K562 (cell line): Measurements from ENCODE around the gene DNAJB13. TPM values are rescaled to one million over a fixed set of nuclear protein-coding genes. Genes with fewer than 3 reads are reported as not detected.

Source experiments
- ATAC-seq: fragments of 200-7000 bp; cut with Tn5 transposase; 3 replicates; pipeline ENCODE4 v1.9.1; 2020; ENCODE audit warnings: moderate library complexity
- BruUV-seq: library from RNA; stranded (reverse); fragments of 400-500 nt; replicated peaks from 2 replicates; lab custom pipeline; 2021; lab: Mats Ljungman, UMichigan
- CTCF ChIA-PET: fragments of 300-600 bp; formaldehyde crosslinking; extraction: SDS; loops from one replicate; lab custom pipeline; 2021; ENCODE audit warnings: low intra/inter-chr PET ratio; lab: Yijun Ruan, JAX
- POLR2A ChIA-PET: fragments of 300-600, 350-650 bp; sonication (Branson Sonifier 250); formaldehyde crosslinking; extraction: SDS; loops from one replicate; lab custom pipeline; 2021; ENCODE audit warnings: antibody characterized with exemption, inconsistent platforms; lab: Yijun Ruan, JAX
- DNase-seq, 4 experiments: peaks; one replicate each; pipeline versions ENCODE4 v3.0.0 to v3.0.0-alpha.2; 2011 to 2018; ENCODE audit warnings: low spot score in 3 of 4, mixed read lengths in 3 of 4; ENCODE audit errors: extremely low read depth in 1 of 4
- FAIRE-seq: peaks from 2 replicates; lab custom pipeline; 2011; peaks lifted over from hg19 to GRCh38; lab: Jason Lieb, UNC
- H2AFZ ChIP-seq: 2 replicates; pipeline ENCODE4 v1.6.0; 2011; ENCODE audit warnings: low read depth, low read length, control low read depth, inconsistent platforms
- H3K27ac ChIP-seq: fragments of 200-600 bp; 3 replicates; pipeline ENCODE4 v1.8.0; 2011; ENCODE audit warnings: low read depth, mild to moderate bottlenecking, control low read depth, inconsistent platforms, low read length, moderate library complexity, mixed read lengths; ENCODE audit errors: extremely low read depth
- H3K27me3 ChIP-seq, 2 experiments: fragments of 300-600 bp in 1 of 2; 2 replicates in 1 of 2; 3 replicates in 1 of 2; pipeline versions ENCODE4 v1.6.0 to v1.8.0; 2011; ENCODE audit warnings: inconsistent platforms in 2 of 2, low read length in 2 of 2, mild to moderate bottlenecking in 1 of 2, mixed read lengths in 1 of 2, moderate library complexity in 1 of 2; ENCODE audit not compliant: control insufficient read depth in 2 of 2, insufficient read depth in 2 of 2
- H3K36me3 ChIP-seq: fragments of 300-600 bp; 3 replicates; pipeline ENCODE4 v1.8.0; 2011; ENCODE audit warnings: mild to moderate bottlenecking, low read length, inconsistent platforms; ENCODE audit not compliant: control insufficient read depth, insufficient read depth
- H3K4me1 ChIP-seq, 2 experiments: fragments of 200-600 bp in 1 of 2; replicated peaks in 1 of 2; 2 replicates in 1 of 2; 3 replicates in 1 of 2; pipeline versions ENCODE4 v1.5.1 to v1.8.0; 2011; ENCODE audit warnings: inconsistent platforms in 2 of 2, low read length in 2 of 2, mild to moderate bottlenecking in 1 of 2, mixed read lengths in 1 of 2, moderate library complexity in 1 of 2; ENCODE audit not compliant: control insufficient read depth in 2 of 2, insufficient read depth in 2 of 2
- H3K4me2 ChIP-seq: 2 replicates; pipeline ENCODE4 v1.6.1; 2011; ENCODE audit warnings: low read length, control low read depth, inconsistent platforms, mixed read lengths; ENCODE audit not compliant: insufficient read depth
- H3K4me3 ChIP-seq: fragments of 200-600 bp; sonication (generic), shearing (Covaris generic); 2 replicates; pipeline ENCODE4 v1.5.1; 2016; ENCODE audit warnings: control low read depth, inconsistent platforms
- H3K79me2 ChIP-seq: fragments of 200-600 bp; 3 replicates; pipeline ENCODE4 v1.8.0; 2011; ENCODE audit warnings: low read length, inconsistent platforms; ENCODE audit not compliant: control insufficient read depth, insufficient read depth
- H3K9ac ChIP-seq, 2 experiments: 2 replicates each; pipeline versions ENCODE4 v1.6.0 to v1.6.1; 2011; ENCODE audit warnings: low read depth in 2 of 2, low read length in 2 of 2, control low read depth in 1 of 2, inconsistent platforms in 1 of 2, mild to moderate bottlenecking in 1 of 2, mixed read lengths in 1 of 2; ENCODE audit not compliant: insufficient read depth in 1 of 2
- H3K9me1 ChIP-seq: one replicate; pipeline ENCODE4 v1.6.0; 2011; ENCODE audit warnings: inconsistent platforms, mild to moderate bottlenecking, low read length, moderate library complexity; ENCODE audit not compliant: control insufficient read depth, insufficient read depth
- H3K9me3 ChIP-seq: replicated peaks from 2 replicates; pipeline ENCODE4 v1.5.1; 2011; ENCODE audit warnings: low read depth, low read length, inconsistent platforms; ENCODE audit not compliant: control insufficient read depth, insufficient read depth
- H4K20me1 ChIP-seq: replicated peaks from 2 replicates; pipeline ENCODE4 v1.6.1; 2011; ENCODE audit warnings: low read length, inconsistent platforms, mixed read lengths; ENCODE audit not compliant: control insufficient read depth, insufficient read depth
- CBFA2T3 ChIP-seq: fragments of 450-650 bp; IDR thresholded peaks from 2 replicates; pipeline ENCODE4 v1.6.1; 2017
- ELF4 ChIP-seq: fragments of 450-650 bp; formaldehyde crosslinking; IDR thresholded peaks from 2 replicates; pipeline ENCODE4 v1.4.0; 2022; ENCODE audit warnings: missing genetic modification characterization
- HDAC8 ChIP-seq: fragments of 450-650 bp; IDR thresholded peaks from 2 replicates; pipeline ENCODE4 v1.6.1; 2016; ENCODE audit warnings: mild to moderate bottlenecking, missing genetic modification characterization, moderate library complexity, missing compliant biosample characterization
- L3MBTL2 ChIP-seq: fragments of 450-650 bp; IDR thresholded peaks from 2 replicates; pipeline ENCODE4 v1.6.1; 2016; ENCODE audit warnings: mild to moderate bottlenecking, moderate library complexity
- NONO ChIP-seq, 2 experiments: fragments of 200-400 bp in 1 of 2; fragments of 450-650 bp in 1 of 2; formaldehyde crosslinking in 1 of 2; IDR thresholded peaks; 2 replicates each; pipeline ENCODE4 v1.6.1; 2017; ENCODE audit warnings: low read depth in 2 of 2, mild to moderate bottlenecking in 2 of 2, moderate library complexity in 2 of 2, low read length in 1 of 2
- NR2C2 ChIP-seq, 2 experiments: fragments of 200-800 bp in 1 of 2; sonication (Bioruptor generic) in 1 of 2; sonication (generic) in 1 of 2; formaldehyde crosslinking in 1 of 2; IDR thresholded peaks; 2 replicates each; pipeline versions ENCODE4 v1.6.1 to v1.8.0; 2016 to 2022; ENCODE audit warnings: mild to moderate bottlenecking in 1 of 2, missing compliant biosample characterization in 1 of 2, missing genetic modification characterization in 1 of 2, missing genetic modification reagents in 1 of 2
- NR2F6 ChIP-seq: fragments of 450-650 bp; formaldehyde crosslinking; IDR thresholded peaks from 2 replicates; pipeline ENCODE4 v1.4.0; 2020; ENCODE audit warnings: mild to moderate bottlenecking
- ZNF175 ChIP-seq: fragments of 200-800 bp; sonication (Bioruptor generic); IDR thresholded peaks from 2 replicates; pipeline ENCODE4 v1.6.1; 2016; ENCODE audit warnings: low read depth, mild to moderate bottlenecking, missing genetic modification characterization, missing compliant biosample characterization
- ZNF239 ChIP-seq: fragments of 250-450 bp; sonication (Bioruptor Pico); IDR thresholded peaks from 2 replicates; pipeline ENCODE4 v1.4.0; 2020; ENCODE audit warnings: mild to moderate bottlenecking
- ZNF76 ChIP-seq: fragments of 250-450 bp; sonication (Bioruptor Pico); IDR thresholded peaks from 2 replicates; pipeline ENCODE4 v1.4.0; 2020; ENCODE audit warnings: mild to moderate bottlenecking, moderate library complexity, borderline replicate concordance
- WGBS: fragments of 100-300 bp; shearing (Covaris generic); methylation state at CpG from one replicate; pipeline ENCODE4 v1.1.6; 2016; ENCODE audit warnings: low coverage, mixed read lengths; ENCODE audit not compliant: insufficient coverage; ENCODE audit errors: missing lambda C conversion rate; 5-methylcytosine and 5-hydroxymethylcytosine counted together
- in situ Hi-C: fragments of 300-500 bp; cut with MboI; formaldehyde crosslinking; loops from 4 replicates; pipeline ENCODE4 v1.15.0; 2018; ENCODE audit warnings: inconsistent platforms, mixed read lengths
- intact Hi-C: fragments of 100-400 bp; cut with micrococcal nuclease; formaldehyde crosslinking; loops from 2 replicates; pipeline ENCODE4 v1.14.2; 2022
- polyA plus RNA-seq, 8 experiments: library from polyadenylated mRNA; depleted of rRNA in 4 of 8; stranded (reverse) in 5 of 8; unstranded in 3 of 8; fragments of >200 nt; fragmentation: Nextera tagmentation in 2 of 8; fragmentation: Illumina TruSeq in 1 of 8; extraction: Ambion mirVana in 2 of 8; extraction: Trizol in 1 of 8; gene quantifications; 2 replicates each; pipeline versions ENCODE4 v1.2.1 to v1.2.3, GENCODE V29; 2011 to 2014; ENCODE audit warnings: inconsistent platforms in 1 of 8, missing spikeins in 1 of 8
- total RNA-seq, 7 experiments: library from RNA; depleted of rRNA in 6 of 7; stranded (reverse); fragments of >200 nt in 6 of 7; fragmentation: Illumina TruSeq in 2 of 7; extraction: Trizol in 2 of 7; gene quantifications; 2 replicates each; pipeline versions ENCODE4 v1.2.1 to v1.2.3, GENCODE V29; 2011 to 2021; ENCODE audit warnings: low replicate concordance in 1 of 7
- TF ChIP-seq, protein P1 (sequence below): fragments of 450-650 bp; formaldehyde crosslinking; IDR thresholded peaks from 2 replicates; pipeline ENCODE4 v1.4.0; 2022; ENCODE audit warnings: mild to moderate bottlenecking, moderate library complexity
- TF ChIP-seq, protein P2 (sequence below): fragments of 450-650 bp; conservative IDR thresholded peaks from 2 replicates; pipeline ENCODE4 v1.6.1; 2016; ENCODE audit warnings: missing genetic modification characterization, low read depth, mild to moderate bottlenecking, control low read depth, missing compliant biosample characterization
- TF ChIP-seq, protein P3 (sequence below): fragments of 450-650 bp; formaldehyde crosslinking; IDR thresholded peaks from 2 replicates; pipeline ENCODE4 v1.4.0; 2020; ENCODE audit warnings: mild to moderate bottlenecking, moderate library complexity
- TF ChIP-seq, protein P4 (sequence below): fragments of 450-650 bp; formaldehyde crosslinking; conservative IDR thresholded peaks from 2 replicates; pipeline ENCODE4 v1.4.0; 2022; ENCODE audit warnings: mild to moderate bottlenecking, missing genetic modification characterization

DNAJB13 gene
- total and polyA plus RNA-seq, 9 of the 15 experiments (the other 6 are each of a cell fraction or from before 2014, with no cell fraction given): 0.14 TPM; not detected in 8

DNA sequence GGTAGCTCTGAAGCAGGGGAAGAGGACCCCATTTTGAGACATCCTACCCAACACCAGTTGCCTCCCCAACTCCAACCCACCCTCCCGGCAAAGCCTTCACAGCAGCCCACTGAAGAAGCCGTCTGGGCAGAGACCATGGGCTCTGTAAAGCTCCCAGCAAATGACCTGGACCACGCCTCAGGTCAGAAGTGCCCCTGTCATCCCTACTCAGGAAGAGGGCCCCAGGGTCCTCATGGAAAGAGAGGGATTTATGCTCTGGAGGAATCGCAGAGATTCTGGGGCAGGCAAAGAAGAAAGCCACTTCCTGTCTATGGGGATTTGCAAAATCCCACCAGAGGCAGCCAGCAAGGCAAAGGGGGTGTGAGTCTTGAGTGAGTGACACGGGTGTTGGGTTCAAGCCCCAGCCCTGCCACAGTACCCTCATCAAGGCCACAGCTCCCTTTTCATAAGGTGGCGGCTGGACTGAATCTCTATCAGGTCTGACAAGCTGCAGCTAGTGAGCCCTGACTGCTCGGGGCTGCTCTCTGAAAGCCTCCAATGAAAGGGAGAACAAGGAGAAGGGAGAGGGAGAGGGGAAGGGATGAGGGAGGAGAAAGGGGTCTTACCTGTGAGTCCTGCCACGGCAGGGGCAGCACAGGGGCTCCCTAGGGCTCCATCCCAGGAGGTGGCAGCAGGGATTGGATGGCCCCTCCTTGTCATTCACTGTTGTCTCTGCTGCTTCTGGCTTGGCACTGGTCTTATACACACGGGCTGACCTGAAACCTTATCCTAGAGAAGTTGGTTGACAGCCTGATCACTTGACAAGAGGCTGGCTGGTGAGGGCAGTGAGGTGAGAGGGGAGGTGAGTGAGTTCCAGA lies 57.8 kb downstream of the DNAJB13 start, which contains the start of gene UCP3:
UCP3 (minus strand) TSS at position 713 of the 857 bp plus-strand sequence. CDS start 2,043 bp downstream, outside the sequence.
- in situ Hi-C loops: no loop called here
- intact Hi-C loops: no loop called here
- H3K27me3 ChIP-seq: no peaks in the 10 kb centered on the region
- H3K27ac ChIP-seq: peak within 1 kb of the TSS; percentile 83
- peak within 1 kb of the TSS; percentile 26 to 45; a peak in 2 of 4 replicates for H3K9ac ChIP-seq
- ChIA-PET POLR2A (interaction anchor here (0.6 to 1.1 kb wide), 5 partner anchors 9 to 634 kb away, joined by 3 to 5 read pairs (median 3); no protein-coding TSS in a partner anchor), CTCF (no interaction called here)
- no peaks in the 10 kb centered on the region for H3K36me3 ChIP-seq
- H3K9me3 ChIP-seq: no peaks in the 10 kb centered on the region
- BruUV-seq: no TSS peak
- ATAC-seq: no peak
- no peak within 1 kb of the TSS for H3K4me2 ChIP-seq
- H3K9me1 ChIP-seq: peaks cover 5% of the 10 kb centered on the region
- H2AFZ ChIP-seq: peak within 1 kb of the TSS; percentile 75
- no peak within 1 kb of the TSS for H3K4me3 ChIP-seq
- no peak for TF ChIP-seq ELF4 (CRISPR knock-in tag)
- TF ChIP-seq ZNF76 (CRISPR knock-in tag): no peak
- TF ChIP-seq ZNF175: no peak
- no peak for TF ChIP-seq NR2C2 (CRISPR knock-in tag; IDR thresholded peaks at IDR 0.05)
- TF ChIP-seq NR2C2 (tag; IDR thresholded peaks at IDR 0.05): no peak
- no peak for TF ChIP-seq ZNF239 (CRISPR knock-in tag)
- TF ChIP-seq, protein P1, sequence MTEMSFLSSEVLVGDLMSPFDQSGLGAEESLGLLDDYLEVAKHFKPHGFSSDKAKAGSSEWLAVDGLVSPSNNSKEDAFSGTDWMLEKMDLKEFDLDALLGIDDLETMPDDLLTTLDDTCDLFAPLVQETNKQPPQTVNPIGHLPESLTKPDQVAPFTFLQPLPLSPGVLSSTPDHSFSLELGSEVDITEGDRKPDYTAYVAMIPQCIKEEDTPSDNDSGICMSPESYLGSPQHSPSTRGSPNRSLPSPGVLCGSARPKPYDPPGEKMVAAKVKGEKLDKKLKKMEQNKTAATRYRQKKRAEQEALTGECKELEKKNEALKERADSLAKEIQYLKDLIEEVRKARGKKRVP (CRISPR knock-in tag): no peak
- no peak for TF ChIP-seq NR2F6 (CRISPR knock-in tag)
- no peak for TF ChIP-seq NONO (IDR thresholded peaks at IDR 0.05; ENCODE audit: low read depth in 2 of 2, low read length in 1 of 2)
- TF ChIP-seq HDAC8 (tag): no peak
- no peak for TF ChIP-seq L3MBTL2
- TF ChIP-seq, protein P2, sequence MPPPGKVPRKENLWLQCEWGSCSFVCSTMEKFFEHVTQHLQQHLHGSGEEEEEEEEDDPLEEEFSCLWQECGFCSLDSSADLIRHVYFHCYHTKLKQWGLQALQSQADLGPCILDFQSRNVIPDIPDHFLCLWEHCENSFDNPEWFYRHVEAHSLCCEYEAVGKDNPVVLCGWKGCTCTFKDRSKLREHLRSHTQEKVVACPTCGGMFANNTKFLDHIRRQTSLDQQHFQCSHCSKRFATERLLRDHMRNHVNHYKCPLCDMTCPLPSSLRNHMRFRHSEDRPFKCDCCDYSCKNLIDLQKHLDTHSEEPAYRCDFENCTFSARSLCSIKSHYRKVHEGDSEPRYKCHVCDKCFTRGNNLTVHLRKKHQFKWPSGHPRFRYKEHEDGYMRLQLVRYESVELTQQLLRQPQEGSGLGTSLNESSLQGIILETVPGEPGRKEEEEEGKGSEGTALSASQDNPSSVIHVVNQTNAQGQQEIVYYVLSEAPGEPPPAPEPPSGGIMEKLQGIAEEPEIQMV: no peak
- TF ChIP-seq, protein P3, sequence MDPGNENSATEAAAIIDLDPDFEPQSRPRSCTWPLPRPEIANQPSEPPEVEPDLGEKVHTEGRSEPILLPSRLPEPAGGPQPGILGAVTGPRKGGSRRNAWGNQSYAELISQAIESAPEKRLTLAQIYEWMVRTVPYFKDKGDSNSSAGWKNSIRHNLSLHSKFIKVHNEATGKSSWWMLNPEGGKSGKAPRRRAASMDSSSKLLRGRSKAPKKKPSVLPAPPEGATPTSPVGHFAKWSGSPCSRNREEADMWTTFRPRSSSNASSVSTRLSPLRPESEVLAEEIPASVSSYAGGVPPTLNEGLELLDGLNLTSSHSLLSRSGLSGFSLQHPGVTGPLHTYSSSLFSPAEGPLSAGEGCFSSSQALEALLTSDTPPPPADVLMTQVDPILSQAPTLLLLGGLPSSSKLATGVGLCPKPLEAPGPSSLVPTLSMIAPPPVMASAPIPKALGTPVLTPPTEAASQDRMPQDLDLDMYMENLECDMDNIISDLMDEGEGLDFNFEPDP (CRISPR knock-in tag): no peak
- TF ChIP-seq, protein P4, sequence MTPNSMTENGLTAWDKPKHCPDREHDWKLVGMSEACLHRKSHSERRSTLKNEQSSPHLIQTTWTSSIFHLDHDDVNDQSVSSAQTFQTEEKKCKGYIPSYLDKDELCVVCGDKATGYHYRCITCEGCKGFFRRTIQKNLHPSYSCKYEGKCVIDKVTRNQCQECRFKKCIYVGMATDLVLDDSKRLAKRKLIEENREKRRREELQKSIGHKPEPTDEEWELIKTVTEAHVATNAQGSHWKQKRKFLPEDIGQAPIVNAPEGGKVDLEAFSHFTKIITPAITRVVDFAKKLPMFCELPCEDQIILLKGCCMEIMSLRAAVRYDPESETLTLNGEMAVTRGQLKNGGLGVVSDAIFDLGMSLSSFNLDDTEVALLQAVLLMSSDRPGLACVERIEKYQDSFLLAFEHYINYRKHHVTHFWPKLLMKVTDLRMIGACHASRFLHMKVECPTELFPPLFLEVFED (CRISPR knock-in tag): no peak
- no peak for TF ChIP-seq CBFA2T3
- TF ChIP-seq, all 486 proteins: peak for 0
- H3K4me1 ChIP-seq: peaks cover 56 to 63% of the 10 kb centered on the region in 2 experiments
- no peak for DNase-seq
- no peaks in the 10 kb centered on the region for H4K20me1 ChIP-seq
- 70% methylated on average over 8 of the region's 9 CpGs for WGBS
- H3K79me2 ChIP-seq: no peaks in the 10 kb centered on the region
- no peak for FAIRE-seq
